Measurements from ENCODE around the gene LINC00237.

LINC00237 gene

DNA sequence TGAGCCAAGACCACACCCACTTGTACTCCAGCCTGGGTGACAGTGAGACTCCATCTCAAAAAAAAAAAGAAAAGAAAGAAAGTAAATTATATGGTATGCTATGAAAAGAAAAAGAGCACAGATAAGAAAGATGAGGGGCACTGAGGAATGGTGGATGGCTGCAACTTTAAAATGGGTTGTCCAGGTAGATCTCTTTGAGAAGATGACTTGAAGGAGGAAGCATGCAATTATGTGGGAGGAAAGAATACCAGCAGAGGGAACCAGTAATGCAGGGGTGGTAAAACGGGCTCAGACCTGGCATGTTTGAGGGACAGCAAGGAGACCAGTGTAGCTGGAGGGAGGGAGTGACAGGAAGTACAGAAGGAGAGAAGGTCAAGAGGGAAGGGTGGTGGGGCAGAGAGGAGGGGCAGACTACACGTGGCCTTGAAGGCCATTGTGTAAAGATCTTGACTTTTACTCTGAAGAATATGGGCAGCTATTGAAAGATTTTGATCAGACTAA lies 22.3 kb downstream of the LINC00237 start:
- TF ChIP-seq, protein P1, sequence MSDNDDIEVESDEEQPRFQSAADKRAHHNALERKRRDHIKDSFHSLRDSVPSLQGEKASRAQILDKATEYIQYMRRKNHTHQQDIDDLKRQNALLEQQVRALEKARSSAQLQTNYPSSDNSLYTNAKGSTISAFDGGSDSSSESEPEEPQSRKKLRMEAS (IDR thresholded peaks at IDR 0.05; ENCODE audit: low read depth, low read length): no peak
- TF ChIP-seq, protein P2, sequence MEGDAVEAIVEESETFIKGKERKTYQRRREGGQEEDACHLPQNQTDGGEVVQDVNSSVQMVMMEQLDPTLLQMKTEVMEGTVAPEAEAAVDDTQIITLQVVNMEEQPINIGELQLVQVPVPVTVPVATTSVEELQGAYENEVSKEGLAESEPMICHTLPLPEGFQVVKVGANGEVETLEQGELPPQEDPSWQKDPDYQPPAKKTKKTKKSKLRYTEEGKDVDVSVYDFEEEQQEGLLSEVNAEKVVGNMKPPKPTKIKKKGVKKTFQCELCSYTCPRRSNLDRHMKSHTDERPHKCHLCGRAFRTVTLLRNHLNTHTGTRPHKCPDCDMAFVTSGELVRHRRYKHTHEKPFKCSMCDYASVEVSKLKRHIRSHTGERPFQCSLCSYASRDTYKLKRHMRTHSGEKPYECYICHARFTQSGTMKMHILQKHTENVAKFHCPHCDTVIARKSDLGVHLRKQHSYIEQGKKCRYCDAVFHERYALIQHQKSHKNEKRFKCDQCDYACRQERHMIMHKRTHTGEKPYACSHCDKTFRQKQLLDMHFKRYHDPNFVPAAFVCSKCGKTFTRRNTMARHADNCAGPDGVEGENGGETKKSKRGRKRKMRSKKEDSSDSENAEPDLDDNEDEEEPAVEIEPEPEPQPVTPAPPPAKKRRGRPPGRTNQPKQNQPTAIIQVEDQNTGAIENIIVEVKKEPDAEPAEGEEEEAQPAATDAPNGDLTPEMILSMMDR (IDR thresholded peaks at IDR 0.05; ENCODE audit: low read depth, low read length): no peak
- peak; percentile 63 for DNase-seq (ENCODE audit: low read depth)
- H3K4me3 ChIP-seq (ENCODE audit: low read depth, low read length): no peak overlapping the region

DNA sequence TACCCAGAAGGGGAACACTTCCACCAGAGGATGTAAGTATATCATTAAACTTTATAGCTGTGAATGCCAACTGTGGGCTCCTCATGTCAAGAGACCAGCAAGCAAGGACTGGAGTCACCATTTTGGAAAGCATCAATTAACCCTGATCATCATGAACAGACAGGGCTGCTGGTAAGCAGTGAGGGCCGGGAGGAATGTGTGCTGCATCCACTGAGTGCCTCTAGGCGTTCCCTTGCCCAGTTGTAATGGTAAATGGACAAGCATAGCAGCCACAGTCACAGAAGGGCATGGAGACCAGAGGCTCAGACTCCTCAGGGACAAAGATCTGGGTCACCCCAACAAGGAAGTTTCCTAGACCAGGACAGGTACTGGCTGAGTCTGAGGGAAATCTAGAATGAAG lies 23.6 kb downstream of the LINC00237 start:
- no peak for DNase-seq (ENCODE audit: low read depth)
- H3K4me3 ChIP-seq (ENCODE audit: low read depth, low read length): no peak overlapping the region
- no peak for TF ChIP-seq MYC (IDR thresholded peaks at IDR 0.05; ENCODE audit: low read depth, low read length)

DNA sequence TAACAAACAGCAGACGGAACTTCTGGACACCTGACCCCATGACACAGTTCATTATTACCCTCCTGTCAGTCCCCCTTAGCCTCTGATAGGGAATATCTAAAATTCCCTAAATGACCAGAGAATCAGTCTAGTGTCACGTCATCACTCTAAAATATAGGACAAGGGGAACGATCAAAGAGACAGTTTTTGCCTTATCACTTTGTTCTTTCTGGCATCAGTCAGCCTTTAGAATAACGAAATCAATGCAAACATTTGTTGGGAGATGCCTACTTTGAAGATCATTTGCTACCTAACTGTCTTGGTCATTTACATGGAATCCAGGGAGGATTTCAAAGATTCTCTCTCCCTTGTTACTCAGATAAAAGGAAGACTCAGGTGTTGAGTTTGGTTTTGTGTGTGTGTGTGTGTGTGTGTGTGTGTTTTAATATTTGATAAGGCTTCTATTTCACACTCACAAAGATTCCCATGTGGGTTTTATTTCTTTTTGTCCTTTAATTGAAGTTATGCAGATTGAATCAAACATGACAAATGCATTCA lies 28.3 kb downstream of the LINC00237 start:
- no peak overlapping the region for H3K4me3 ChIP-seq (ENCODE audit: low read depth, low read length)
- DNase-seq (ENCODE audit: low read depth): no peak
- no peak for TF ChIP-seq POLR2A (IDR thresholded peaks at IDR 0.05; ENCODE audit: extremely low read depth, insufficient read length)
- TF ChIP-seq MYC (IDR thresholded peaks at IDR 0.05; ENCODE audit: low read depth, low read length): no peak

DNA sequence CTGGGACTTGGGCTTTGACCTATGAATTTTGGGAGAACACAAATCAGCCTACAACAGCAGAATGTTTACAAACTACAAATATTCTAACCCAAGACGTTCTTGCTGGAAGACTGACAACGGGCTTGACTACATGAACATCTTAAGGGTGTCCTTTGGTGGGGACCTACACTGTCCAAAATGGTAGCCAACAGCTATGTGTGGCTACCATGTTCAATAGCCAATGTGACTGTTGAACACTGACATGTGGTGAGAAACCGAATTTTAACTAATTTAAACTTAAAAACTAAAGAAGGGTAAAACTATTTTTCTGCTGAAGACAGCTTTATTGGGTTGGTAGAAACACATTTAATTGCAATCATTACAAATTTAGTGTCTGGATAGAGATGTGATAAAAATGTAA lies 30.1 kb downstream of the LINC00237 start:
- no peak for DNase-seq (ENCODE audit: low read depth)
- TF ChIP-seq, protein P1 (IDR thresholded peaks at IDR 0.05; ENCODE audit: low read depth, low read length): no peak
- no peak overlapping the region for H3K4me3 ChIP-seq (ENCODE audit: low read depth, low read length)

DNA sequence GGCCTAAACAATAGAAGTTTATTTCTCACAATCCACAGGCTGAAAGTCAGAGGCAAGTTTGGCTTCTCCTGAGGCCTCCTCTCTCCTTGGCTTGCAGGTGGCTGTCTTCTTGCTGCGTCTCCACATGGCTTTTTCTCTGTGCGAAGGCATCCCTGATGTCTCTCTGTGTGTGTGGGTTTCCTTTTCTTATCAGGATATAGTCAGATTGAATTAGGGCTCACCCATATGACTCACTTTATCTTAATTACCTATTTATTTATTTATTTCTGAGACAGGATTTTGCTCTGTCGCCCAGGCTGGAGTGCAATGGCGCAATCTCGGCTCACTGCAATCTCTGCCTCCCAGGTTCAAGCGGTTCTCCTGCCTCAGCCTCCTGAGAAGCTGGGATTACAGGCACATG lies 30.7 kb downstream of the LINC00237 start:
- no peak overlapping the region for H3K4me3 ChIP-seq (ENCODE audit: low read depth, low read length)
- peak; percentile 28 for DNase-seq (ENCODE audit: low read depth)
- no peak for TF ChIP-seq POLR2A (IDR thresholded peaks at IDR 0.05; ENCODE audit: extremely low read depth, insufficient read length)
- 0 out of 2 replicates have a peak, but pooled peaks have one; percentile 3 for TF ChIP-seq MYC (IDR thresholded peaks at IDR 0.05; ENCODE audit: low read depth, low read length)

DNA sequence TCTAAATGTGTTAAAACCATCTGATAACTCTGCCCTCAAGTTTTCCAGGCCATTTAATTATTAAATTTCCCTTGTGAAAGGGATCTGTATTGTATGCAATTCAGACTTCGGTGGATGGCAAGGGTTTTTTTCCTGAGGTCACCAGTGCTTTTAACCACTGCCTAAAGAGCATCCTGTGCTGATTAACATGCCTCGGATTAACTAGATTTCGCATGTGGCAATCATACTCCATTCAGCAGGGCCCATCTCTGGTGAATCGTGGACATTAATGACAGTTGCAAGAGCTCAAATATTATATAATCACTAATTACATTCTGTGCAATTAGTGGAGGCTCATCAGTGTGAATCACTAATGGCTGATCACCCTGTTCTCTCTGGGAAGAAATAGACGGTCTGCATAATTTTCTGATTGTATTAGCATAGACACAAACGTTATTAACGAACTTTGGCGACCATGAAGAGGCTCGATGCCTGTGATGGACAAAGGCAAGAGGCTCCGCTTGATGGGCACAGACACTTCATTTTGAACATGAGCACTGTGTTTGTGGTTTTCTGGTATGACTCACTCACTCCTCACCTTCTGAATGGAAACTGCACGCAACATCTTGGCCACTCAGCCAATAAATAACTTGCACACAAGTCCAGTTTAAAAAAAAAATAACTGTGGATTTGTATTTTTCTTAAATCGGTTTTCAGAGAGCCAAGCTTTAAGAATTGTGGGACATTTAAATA lies 31.4 kb downstream of the LINC00237 start:
- peak; percentile 91 for DNase-seq (ENCODE audit: low read depth)
- 0 out of 2 replicates have a peak, but pooled peaks have one; percentile 22 for TF ChIP-seq MYC (IDR thresholded peaks at IDR 0.05; ENCODE audit: low read depth, low read length)
- TF ChIP-seq, protein P1 (IDR thresholded peaks at IDR 0.05; ENCODE audit: low read depth, low read length): no peak
- TF ChIP-seq, protein P2 (IDR thresholded peaks at IDR 0.05; ENCODE audit: low read depth, low read length): no peak
- no peak for TF ChIP-seq POLR2A (IDR thresholded peaks at IDR 0.05; ENCODE audit: extremely low read depth, insufficient read length)
- H3K4me3 ChIP-seq (ENCODE audit: low read depth, low read length): no peak overlapping the region

DNA sequence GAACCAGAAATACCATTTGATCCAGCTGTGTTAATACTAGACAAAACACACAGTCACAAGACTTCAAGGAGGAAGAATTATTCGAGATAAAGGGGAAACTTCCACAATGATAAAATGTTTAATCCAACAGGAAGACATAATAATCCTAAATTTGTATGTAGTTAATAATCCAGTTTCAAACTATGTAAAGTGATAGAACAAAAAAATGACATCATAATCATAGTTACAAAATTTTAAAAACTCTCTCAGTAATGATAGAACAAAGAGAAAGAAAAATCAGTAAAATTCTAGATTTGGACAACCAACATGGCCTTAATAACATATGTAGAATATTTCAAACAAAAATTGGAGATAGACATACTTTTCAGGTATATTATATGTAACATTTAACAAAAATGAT lies 38.9 kb downstream of the LINC00237 start:
- no peak for TF ChIP-seq MYC (IDR thresholded peaks at IDR 0.05; ENCODE audit: low read depth, low read length)
- TF ChIP-seq, protein P1 (IDR thresholded peaks at IDR 0.05; ENCODE audit: low read depth, low read length): no peak
- no peak for TF ChIP-seq POLR2A (IDR thresholded peaks at IDR 0.05; ENCODE audit: extremely low read depth, insufficient read length)
- TF ChIP-seq, protein P2 (IDR thresholded peaks at IDR 0.05; ENCODE audit: low read depth, low read length): no peak
- no peak for DNase-seq (ENCODE audit: low read depth)
- H3K4me3 ChIP-seq (ENCODE audit: low read depth, low read length): no peak overlapping the region

DNA sequence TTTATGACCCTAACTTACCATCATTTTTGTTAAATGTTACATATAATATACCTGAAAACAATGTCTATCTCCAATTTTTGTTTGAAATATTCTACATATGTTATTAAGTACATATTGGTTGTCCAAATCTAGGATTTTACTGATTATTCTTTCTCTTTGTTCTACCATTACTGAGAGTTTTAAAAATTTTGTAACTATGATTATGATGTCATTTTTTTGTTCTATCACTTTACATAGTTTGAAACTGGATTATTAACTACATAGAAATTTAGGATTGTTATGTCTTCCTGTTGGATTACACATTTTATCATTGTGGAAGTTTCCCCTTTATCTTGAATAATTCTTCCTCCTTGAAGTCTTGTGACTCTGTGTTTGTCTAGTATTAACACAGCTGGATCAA lies 41.2 kb downstream of the LINC00237 start:
- no peak overlapping the region for H3K4me3 ChIP-seq (ENCODE audit: low read depth, low read length)
- TF ChIP-seq, protein P1 (IDR thresholded peaks at IDR 0.05; ENCODE audit: low read depth, low read length): no peak
- no peak for TF ChIP-seq MYC (IDR thresholded peaks at IDR 0.05; ENCODE audit: low read depth, low read length)
- TF ChIP-seq, protein P2 (IDR thresholded peaks at IDR 0.05; ENCODE audit: low read depth, low read length): no peak
- TF ChIP-seq POLR2A (IDR thresholded peaks at IDR 0.05; ENCODE audit: extremely low read depth, insufficient read length): no peak
- no peak for DNase-seq (ENCODE audit: low read depth)

All from NB4 (cell line).